Type B pancreatic cell (in vitro differentiated cells): ENCODE measurements around the gene HIGD2B. TPM values are rescaled to one million over a fixed set of nuclear protein-coding genes. Genes with fewer than 3 reads are reported as not detected.
"Not testable (repeated sequence)": the region's sequence is repeated elsewhere in the genome, so short reads cannot be mapped to it uniquely, and the experiment has no call there.

Source experiments
- DNase-seq: peaks from one replicate; pipeline ENCODE4 v3.0.0; 2021; ENCODE audit warnings: mixed read lengths; ENCODE audit not compliant: unreplicated experiment; ENCODE audit errors: extremely low spot score
- H3K27ac Mint-ChIP-seq: 2 replicates; pipeline ENCODE4 v1.8.0; 2021; ENCODE audit warnings: mild to moderate bottlenecking, mixed read lengths
- H3K27me3 Mint-ChIP-seq: 2 replicates; pipeline ENCODE4 v1.8.0; 2021; ENCODE audit warnings: mixed read lengths
- H3K36me3 Mint-ChIP-seq: 2 replicates; pipeline ENCODE4 v1.8.0; 2021; ENCODE audit warnings: mixed read lengths
- H3K4me1 Mint-ChIP-seq: one replicate; pipeline ENCODE4 v1.8.0; 2021; ENCODE audit warnings: mixed read lengths; ENCODE audit not compliant: unreplicated experiment
- H3K4me3 Mint-ChIP-seq: 2 replicates; pipeline ENCODE4 v1.8.0; 2021; ENCODE audit warnings: mild to moderate bottlenecking, mixed read lengths
- H3K9me3 Mint-ChIP-seq: 2 replicates; pipeline ENCODE4 v1.8.0; 2021; ENCODE audit warnings: mixed read lengths
- total RNA-seq: library from RNA; stranded (reverse); gene quantifications from 2 replicates; pipeline ENCODE4 v1.2.1, GENCODE V29; 2021; ENCODE audit warnings: low replicate concordance
- TF ChIP-seq, protein P1 (sequence below): fragments of 200-600 bp; sonication (generic); conservative IDR thresholded peaks from 2 replicates; pipeline ENCODE4 v1.5.0; 2021; ENCODE audit warnings: antibody characterized with exemption, mild to moderate bottlenecking

Gene HIGD2B
- total RNA-seq, 1 donor from 2014 or later = not detected

DNA sequence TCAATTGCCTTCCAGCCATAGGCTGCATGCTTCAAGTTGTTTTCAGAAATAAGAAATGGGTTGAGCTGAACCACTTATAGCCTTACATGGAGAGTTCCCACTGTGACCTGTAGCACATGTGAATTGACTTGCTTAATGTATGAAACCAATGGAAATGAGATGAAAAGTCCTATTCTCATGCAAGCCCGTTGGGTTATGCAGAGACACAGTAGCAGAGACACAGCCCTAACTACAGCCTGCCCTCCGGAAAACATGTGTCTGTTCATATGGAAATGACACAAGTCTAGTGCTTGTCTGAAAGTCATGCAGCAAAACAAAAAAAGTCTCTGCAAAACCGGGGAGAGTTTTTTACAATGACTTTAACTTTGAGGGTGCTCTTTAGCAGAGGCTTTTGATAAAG lies 14.5 kb downstream of the HIGD2B start:
- Mint-ChIP-seq H3K27ac (no peak overlapping the region), H3K9me3 (no peaks in the 10 kb centered on the region), H3K4me3 (no peak overlapping the region), H3K4me1 (no peaks in the 10 kb centered on the region), H3K27me3 (peaks cover 22% of the 10 kb centered on the region), H3K36me3 (no peaks in the 10 kb centered on the region)
- TF ChIP-seq, protein P1, sequence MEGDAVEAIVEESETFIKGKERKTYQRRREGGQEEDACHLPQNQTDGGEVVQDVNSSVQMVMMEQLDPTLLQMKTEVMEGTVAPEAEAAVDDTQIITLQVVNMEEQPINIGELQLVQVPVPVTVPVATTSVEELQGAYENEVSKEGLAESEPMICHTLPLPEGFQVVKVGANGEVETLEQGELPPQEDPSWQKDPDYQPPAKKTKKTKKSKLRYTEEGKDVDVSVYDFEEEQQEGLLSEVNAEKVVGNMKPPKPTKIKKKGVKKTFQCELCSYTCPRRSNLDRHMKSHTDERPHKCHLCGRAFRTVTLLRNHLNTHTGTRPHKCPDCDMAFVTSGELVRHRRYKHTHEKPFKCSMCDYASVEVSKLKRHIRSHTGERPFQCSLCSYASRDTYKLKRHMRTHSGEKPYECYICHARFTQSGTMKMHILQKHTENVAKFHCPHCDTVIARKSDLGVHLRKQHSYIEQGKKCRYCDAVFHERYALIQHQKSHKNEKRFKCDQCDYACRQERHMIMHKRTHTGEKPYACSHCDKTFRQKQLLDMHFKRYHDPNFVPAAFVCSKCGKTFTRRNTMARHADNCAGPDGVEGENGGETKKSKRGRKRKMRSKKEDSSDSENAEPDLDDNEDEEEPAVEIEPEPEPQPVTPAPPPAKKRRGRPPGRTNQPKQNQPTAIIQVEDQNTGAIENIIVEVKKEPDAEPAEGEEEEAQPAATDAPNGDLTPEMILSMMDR = no peak
- DNase-seq = no peak

DNA sequence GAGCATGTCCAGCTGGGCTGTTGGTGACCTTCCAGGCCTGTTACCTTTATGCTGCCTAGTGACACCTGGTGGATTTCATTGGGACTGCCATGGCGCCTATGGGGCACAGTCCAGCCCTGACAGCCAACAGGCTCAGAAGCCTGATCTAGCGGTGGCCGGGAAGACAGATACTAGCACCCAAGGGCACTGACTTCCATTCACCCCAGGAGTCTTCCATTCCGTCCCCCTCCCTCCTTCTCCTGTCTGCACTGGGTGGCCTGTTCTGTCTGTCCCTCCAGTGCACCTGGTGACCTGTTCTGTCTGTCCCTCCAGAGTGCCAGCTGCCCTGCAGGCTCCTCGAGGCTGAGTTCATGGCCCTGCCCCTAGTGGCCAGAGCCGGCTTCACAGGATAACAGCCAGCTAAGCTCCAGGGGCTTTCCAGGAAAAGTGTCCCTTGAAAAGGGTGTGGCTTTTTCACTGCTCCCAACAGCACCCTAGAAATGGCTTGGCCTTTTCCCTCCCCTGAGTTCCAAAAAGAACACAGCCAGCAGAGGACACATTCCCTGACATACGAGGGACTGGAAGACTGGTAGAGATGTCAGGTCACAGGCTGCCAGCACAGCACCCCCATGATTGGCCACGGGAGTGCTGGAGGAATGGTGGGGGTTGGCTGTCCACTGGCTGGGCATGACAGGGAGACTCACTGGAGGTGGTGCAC lies 15.2 kb downstream of the HIGD2B start:
- not testable (repeated sequence) for H3K36me3 Mint-ChIP-seq, H3K27ac Mint-ChIP-seq, H3K9me3 Mint-ChIP-seq, H3K4me1 Mint-ChIP-seq
- TF ChIP-seq, protein P1 = peak; percentile 77
- DNase-seq = peak; percentile 79
- Mint-ChIP-seq H3K27me3 (peaks cover 17% of the 10 kb centered on the region), H3K4me3 (peak overlapping the region; percentile 87)

DNA sequence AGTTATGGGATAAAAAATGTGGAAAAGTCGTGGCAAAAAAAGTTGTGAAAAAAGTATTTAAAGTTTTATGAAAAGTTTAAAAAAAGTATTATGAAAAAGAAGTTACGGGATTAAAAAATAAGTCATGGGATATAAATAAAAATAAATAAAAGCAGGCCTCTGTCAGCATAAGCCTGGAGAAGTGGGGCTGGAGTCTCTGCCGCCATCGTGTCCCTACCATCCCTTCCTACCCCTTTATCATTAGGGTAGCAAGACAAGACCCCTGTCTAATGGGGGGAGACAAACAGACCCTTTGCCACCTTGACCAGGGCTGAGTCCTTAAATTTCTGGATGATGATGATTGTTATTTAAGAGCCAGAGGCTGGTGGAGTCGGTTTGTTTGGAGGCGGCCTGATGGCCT lies 16.2 kb downstream of the HIGD2B start:
- peaks cover 16% of the 10 kb centered on the region for H3K27me3 Mint-ChIP-seq
- H3K9me3 Mint-ChIP-seq, H3K4me1 Mint-ChIP-seq, DNase-seq, H3K27ac Mint-ChIP-seq, H3K36me3 Mint-ChIP-seq, H3K4me3 Mint-ChIP-seq: not testable (repeated sequence)

DNA sequence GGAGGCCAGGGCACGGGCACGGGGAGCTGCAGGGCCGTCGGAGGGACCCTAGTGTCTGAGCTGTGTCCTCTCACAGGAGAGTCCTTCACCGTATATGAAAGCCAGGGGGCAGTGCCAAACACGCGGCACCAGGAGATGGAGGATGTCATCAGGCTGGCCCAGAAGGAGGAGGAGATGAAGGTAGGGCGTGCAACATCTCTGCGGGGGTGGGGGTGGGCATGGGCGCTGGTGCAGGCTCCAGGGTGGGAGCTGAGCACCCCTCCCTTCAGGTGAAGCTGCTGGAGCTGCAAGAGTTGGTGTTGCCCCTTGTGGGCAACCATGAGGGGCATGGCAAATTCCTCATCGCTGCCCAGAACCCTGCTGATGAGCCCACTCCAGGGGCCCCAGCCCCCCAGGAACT lies 20.3 kb downstream of the HIGD2B start:
- H3K9me3 Mint-ChIP-seq, DNase-seq, H3K27ac Mint-ChIP-seq, H3K4me1 Mint-ChIP-seq, H3K27me3 Mint-ChIP-seq, H3K4me3 Mint-ChIP-seq, H3K36me3 Mint-ChIP-seq: not testable (repeated sequence)

DNA sequence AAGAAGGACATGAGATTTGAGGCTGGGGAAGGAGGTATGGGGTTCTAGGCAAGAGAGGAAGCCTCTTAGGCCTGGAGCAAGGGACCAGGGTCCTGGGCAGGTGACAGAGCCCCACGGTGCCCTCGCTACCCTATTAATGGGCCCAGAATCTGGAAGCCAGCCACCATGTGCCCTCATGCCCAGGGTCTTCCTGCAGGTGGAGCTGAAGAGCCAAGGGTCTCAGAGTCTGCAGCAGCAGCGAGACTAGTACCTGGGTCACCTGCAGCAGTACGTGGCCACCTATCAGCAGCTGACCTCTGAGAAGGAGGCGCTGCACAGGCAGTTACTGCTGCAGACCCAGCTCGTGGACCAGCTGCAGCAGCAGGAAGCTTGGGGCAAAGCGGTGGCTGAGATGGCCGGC lies 22.1 kb downstream of the HIGD2B start:
- not testable (repeated sequence) for H3K27me3 Mint-ChIP-seq, H3K36me3 Mint-ChIP-seq, DNase-seq, H3K27ac Mint-ChIP-seq, H3K9me3 Mint-ChIP-seq, H3K4me1 Mint-ChIP-seq, H3K4me3 Mint-ChIP-seq

DNA sequence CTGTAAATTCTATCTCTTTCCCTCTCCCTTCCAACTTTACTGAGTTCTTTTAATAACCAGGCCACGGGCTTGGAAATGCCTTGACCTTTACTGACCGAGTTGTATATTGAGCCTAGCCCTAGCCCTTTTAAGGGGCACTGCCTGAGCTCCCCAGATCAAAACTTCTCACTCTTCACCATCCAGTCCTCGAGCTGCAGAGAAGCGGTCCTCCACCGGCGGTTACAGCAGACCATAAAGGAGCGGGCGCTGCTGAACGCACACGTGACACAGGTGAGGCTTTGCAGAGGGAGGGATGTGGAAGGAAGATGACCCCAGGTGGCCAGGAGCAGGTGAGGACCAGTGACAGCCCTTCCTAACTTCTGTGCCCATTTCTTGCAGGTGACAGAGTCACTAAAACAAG lies 24.9 kb downstream of the HIGD2B start:
- not testable (repeated sequence) for H3K4me1 Mint-ChIP-seq, DNase-seq, H3K27ac Mint-ChIP-seq, H3K27me3 Mint-ChIP-seq, H3K36me3 Mint-ChIP-seq, H3K4me3 Mint-ChIP-seq, H3K9me3 Mint-ChIP-seq

DNA sequence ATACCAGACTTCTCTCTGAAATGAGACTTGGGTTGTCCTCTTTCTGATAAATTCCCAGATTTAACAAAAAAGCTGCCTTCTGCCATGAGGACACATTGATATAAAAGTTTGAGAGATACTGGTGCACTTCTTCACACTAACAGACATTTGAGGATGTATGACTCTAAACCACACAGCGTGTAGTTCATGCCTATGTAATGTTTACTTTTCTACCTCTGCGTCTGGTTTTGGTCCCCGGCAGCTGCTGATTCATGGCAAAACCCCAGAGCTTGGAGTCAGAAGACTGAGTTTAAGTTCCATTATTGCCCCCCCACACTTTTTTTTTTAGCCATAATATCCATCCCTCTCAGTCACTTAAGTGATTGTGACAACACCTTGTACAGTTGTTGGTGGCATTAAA lies 30.0 kb downstream of the HIGD2B start:
- not testable (repeated sequence) for H3K9me3 Mint-ChIP-seq, H3K4me3 Mint-ChIP-seq, DNase-seq, H3K27me3 Mint-ChIP-seq, H3K27ac Mint-ChIP-seq, H3K36me3 Mint-ChIP-seq, H3K4me1 Mint-ChIP-seq

DNA sequence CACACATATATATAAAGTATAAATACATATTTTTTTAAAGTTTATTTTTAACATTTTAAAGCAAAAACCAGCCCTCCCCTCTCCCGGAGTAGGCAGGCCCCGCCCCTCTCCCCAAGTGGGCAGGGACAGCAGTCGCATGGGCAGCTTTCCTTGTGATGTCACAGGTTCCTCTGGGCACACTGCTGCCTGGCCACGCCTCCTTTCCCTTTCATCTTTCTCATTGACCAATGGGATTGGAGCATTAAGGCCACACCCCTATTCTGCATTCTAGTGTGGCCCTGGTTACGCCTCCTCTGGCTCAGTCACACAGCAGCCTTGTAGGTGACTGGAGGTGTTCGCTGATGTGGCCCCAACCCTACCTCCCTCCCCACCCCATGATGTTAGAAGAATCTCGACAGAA lies 31.6 kb downstream of the HIGD2B start, which contains the start of gene GOLGA6B:
Gene GOLGA6B, plus strand, starts transcription at position 301 of the 400 bp plus-strand sequence. Its CDS starts 41 bp downstream, at position 342.
- H3K27ac Mint-ChIP-seq, H3K27me3 Mint-ChIP-seq, DNase-seq, H3K4me3 Mint-ChIP-seq, H3K4me1 Mint-ChIP-seq, H3K36me3 Mint-ChIP-seq, H3K9me3 Mint-ChIP-seq: not testable (repeated sequence)

DNA sequence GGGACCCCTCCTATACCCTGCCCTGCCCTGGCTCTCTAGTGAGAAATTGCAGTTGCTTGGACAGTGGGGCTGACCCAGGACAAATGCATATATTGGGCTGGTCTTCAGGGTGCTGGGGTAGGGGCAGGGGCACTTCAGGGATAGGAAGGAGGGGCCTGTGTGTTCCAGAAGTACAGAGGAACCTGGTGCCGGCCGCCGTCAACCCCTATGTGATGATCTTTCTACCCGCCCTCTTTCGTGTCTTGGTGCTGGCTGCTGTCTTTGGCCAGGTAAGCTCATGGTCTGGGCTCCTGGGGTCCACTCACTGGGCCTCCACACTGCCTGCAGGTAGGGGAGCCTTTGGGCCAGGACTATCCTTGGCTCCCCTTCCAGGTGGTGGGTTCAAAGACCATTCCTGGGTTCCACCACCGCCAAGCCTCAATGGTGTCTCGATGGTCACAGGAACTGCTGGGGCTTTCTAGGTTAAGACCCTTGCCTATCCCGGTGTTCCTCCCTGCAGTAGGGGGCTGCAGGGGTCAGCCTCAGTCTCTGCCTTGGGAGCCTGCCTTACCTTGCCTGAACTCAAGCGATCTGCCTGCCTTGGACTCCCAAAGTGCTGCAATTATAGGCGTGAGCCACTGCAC lies 37.2 kb downstream of the HIGD2B start:
- DNase-seq, H3K4me1 Mint-ChIP-seq, H3K9me3 Mint-ChIP-seq, H3K27ac Mint-ChIP-seq, H3K36me3 Mint-ChIP-seq, H3K27me3 Mint-ChIP-seq, H3K4me3 Mint-ChIP-seq: not testable (repeated sequence)

DNA sequence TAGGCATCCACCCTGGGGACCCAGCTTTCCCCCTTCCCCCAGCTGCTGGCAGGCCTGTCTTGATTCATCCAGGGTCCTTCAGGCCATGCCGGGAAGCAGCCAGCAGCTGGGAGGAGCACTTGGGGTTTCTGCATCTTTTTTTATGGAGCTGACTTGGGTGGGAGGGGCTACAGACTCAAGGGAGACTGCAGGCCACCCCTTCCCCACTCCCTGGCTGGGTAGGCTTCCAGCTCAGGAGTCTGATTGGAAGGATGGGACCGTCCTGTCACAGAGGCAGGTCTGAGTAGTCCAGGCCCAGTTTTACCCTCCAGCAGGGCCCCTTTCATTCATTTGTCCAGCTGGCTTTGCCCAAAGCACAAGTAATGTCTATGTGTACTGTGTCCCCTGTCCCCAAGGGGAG lies 43.7 kb downstream of the HIGD2B start:
- not testable (repeated sequence) for H3K27ac Mint-ChIP-seq, H3K36me3 Mint-ChIP-seq, H3K4me1 Mint-ChIP-seq, H3K27me3 Mint-ChIP-seq, DNase-seq, H3K9me3 Mint-ChIP-seq, H3K4me3 Mint-ChIP-seq

DNA sequence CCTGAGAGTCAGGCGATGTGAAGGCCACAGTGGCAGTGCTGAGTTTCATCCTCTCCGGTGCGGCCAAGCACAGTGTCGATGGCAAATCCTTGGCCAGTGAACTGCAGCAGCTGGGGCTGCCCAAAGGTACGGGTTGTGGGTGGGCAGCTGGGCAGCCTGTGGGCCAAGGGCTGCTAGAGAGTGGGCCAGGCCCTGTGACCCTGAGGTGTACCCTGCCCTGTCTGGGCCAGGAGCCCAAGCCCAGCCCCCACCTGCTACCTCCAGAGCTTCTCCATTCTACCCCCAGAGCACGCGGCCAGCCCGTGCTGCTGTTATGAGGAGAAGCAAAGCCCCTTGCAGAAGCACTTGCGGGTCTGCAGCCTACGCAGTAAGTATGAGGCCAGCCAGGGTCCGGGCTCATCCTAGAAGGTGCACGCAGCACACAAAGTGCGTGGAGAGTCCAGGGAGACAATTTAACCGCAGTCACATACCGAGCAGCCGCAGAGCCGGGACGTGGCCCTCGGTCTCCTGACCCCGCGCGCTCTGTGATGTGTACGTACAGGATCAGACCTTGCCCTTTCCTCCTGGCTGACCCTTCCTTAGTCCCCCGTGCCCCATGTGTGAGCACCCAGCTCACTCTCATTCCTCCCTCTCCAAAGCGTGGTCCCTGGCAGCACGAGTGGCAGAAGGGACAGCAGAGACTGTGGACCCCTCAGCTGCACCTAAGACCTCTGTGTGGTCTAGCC lies 46.1 kb downstream of the HIGD2B start:
- not testable (repeated sequence) for H3K4me1 Mint-ChIP-seq, DNase-seq, H3K27me3 Mint-ChIP-seq, H3K27ac Mint-ChIP-seq, H3K9me3 Mint-ChIP-seq, H3K36me3 Mint-ChIP-seq, H3K4me3 Mint-ChIP-seq
